HepG2 (cell line): ENCODE measurements around the gene SPHK2. TPM values are rescaled to one million over a fixed set of nuclear protein-coding genes. Genes with fewer than 3 reads are reported as not detected.

Experiments
- CERS6 ChIP-seq: sonication (generic); formaldehyde crosslinking; IDR thresholded peaks from 2 replicates; pipeline ENCODE4 v1.5.0; 2020; ENCODE audit warnings: missing genetic modification reagents
- CREB1 ChIP-seq, 2 experiments: fragments of 450-650 bp in 1 of 2; IDR thresholded peaks; 2 replicates each; pipeline ENCODE4 v1.6.1; 2016 to 2017; ENCODE audit warnings: control low read depth in 1 of 2, mild to moderate bottlenecking in 1 of 2, missing compliant biosample characterization in 1 of 2, missing genetic modification characterization in 1 of 2
- ELF3 ChIP-seq: IDR thresholded peaks from 2 replicates; pipeline ENCODE4 v1.6.1; 2016; ENCODE audit warnings: missing genetic modification reagents, missing compliant biosample characterization
- HINFP ChIP-seq: sonication (generic); formaldehyde crosslinking; IDR thresholded peaks from 2 replicates; pipeline ENCODE4 v1.4.0; 2020; ENCODE audit warnings: low read depth, mild to moderate bottlenecking, missing genetic modification reagents
- HNRNPK ChIP-seq: fragments of 200-400 bp; formaldehyde crosslinking; IDR thresholded peaks from 2 replicates; pipeline ENCODE4 v1.6.1; 2018; ENCODE audit warnings: low read length, low read depth, moderate library complexity, mild to moderate bottlenecking; ENCODE audit not compliant: poor library complexity, severe bottlenecking
- HOXA9 ChIP-seq: sonication (generic); formaldehyde crosslinking; IDR thresholded peaks from 2 replicates; pipeline ENCODE4 v1.8.1; 2022; ENCODE audit warnings: missing genetic modification reagents, mild to moderate bottlenecking, moderate library complexity, borderline replicate concordance
- IKZF5 ChIP-seq: IDR thresholded peaks from 2 replicates; pipeline ENCODE4 v1.6.1; 2018; ENCODE audit warnings: missing genetic modification reagents, mild to moderate bottlenecking, missing compliant biosample characterization
- NPAS2 ChIP-seq: sonication (generic); formaldehyde crosslinking; IDR thresholded peaks from 2 replicates; pipeline ENCODE4 v1.8.0; 2022; ENCODE audit warnings: mild to moderate bottlenecking, missing genetic modification reagents, borderline replicate concordance
- POGZ ChIP-seq: sonication (generic); formaldehyde crosslinking; IDR thresholded peaks from 2 replicates; pipeline ENCODE4 v1.4.0; 2020; ENCODE audit warnings: mild to moderate bottlenecking, missing genetic modification reagents
- SNAPC5 ChIP-seq: sonication (generic); formaldehyde crosslinking; IDR thresholded peaks from 2 replicates; pipeline ENCODE4 v1.8.1; 2023; ENCODE audit warnings: mild to moderate bottlenecking, missing genetic modification reagents, borderline replicate concordance
- SOX5 ChIP-seq: IDR thresholded peaks from 2 replicates; pipeline ENCODE4 v1.6.1; 2016; ENCODE audit warnings: borderline replicate concordance
- TEAD3 ChIP-seq: optimal IDR thresholded peaks from 2 replicates; pipeline ENCODE3; 2016; ENCODE audit warnings: borderline replicate concordance
- THAP9 ChIP-seq: sonication (generic); formaldehyde crosslinking; IDR thresholded peaks from 2 replicates; pipeline ENCODE4; 2020; ENCODE audit warnings: missing genetic modification reagents, mild to moderate bottlenecking, borderline replicate concordance
- ZFAT ChIP-seq: sonication (generic); formaldehyde crosslinking; conservative IDR thresholded peaks from 2 replicates; pipeline ENCODE4 v1.8.1; 2023; ENCODE audit warnings: missing genetic modification reagents, inconsistent platforms
- ZFP41 ChIP-seq: sonication (generic); formaldehyde crosslinking; IDR thresholded peaks from 2 replicates; pipeline ENCODE4 v1.4.0; 2020; ENCODE audit warnings: mild to moderate bottlenecking, missing genetic modification reagents, borderline replicate concordance
- ZFP91 ChIP-seq: sonication (generic); formaldehyde crosslinking; IDR thresholded peaks from 2 replicates; pipeline ENCODE4 v1.9.0; 2022; ENCODE audit warnings: missing genetic modification reagents, mild to moderate bottlenecking, borderline replicate concordance
- ZMYM2 ChIP-seq: sonication (generic); formaldehyde crosslinking; IDR thresholded peaks from 2 replicates; pipeline ENCODE4 v1.8.0; 2022; ENCODE audit warnings: mild to moderate bottlenecking, missing genetic modification reagents
- ZNF264 ChIP-seq: sonication (generic); formaldehyde crosslinking; IDR thresholded peaks from 2 replicates; pipeline ENCODE4 v1.4.0; 2020; ENCODE audit warnings: missing genetic modification reagents
- ZNF740 ChIP-seq: sonication (generic); formaldehyde crosslinking; IDR thresholded peaks from 2 replicates; pipeline ENCODE4 v1.4.0; 2020; ENCODE audit warnings: missing genetic modification reagents
- ZNF850 ChIP-seq: sonication (generic); formaldehyde crosslinking; conservative IDR thresholded peaks from 2 replicates; pipeline ENCODE4 v1.9.0; 2021; ENCODE audit warnings: mild to moderate bottlenecking, missing genetic modification reagents
- polyA plus RNA-seq, 8 experiments: library from polyadenylated mRNA; depleted of rRNA in 3 of 8; stranded (reverse) in 7 of 8; unstranded in 1 of 8; fragments of >200 nt; fragmentation: Illumina TruSeq in 4 of 8; extraction: Trizol in 4 of 8; gene quantifications; 2 replicates each; pipeline versions ENCODE4 v1.2.1 to v1.2.3, GENCODE V29; 2011 to 2016; ENCODE audit warnings: low read depth in 4 of 8, missing spikeins in 1 of 8, mixed read lengths in 1 of 8; ENCODE audit not compliant: insufficient read depth in 1 of 8
- total RNA-seq, 5 experiments: library from RNA; depleted of rRNA; stranded (reverse); fragments of >200 nt; fragmentation: Illumina TruSeq; extraction: Trizol; gene quantifications; 2 replicates each; pipeline ENCODE4 v1.2.3, GENCODE V29; 2016; ENCODE audit warnings: low read depth in 1 of 5

The SPHK2 gene
- total and polyA plus RNA-seq, 2 of the 13 experiments (the other 11 are each of a cell fraction or from before 2014, with no cell fraction given) = 2.9 to 14.4 TPM

GRCh38 chr19:48646001-48646721 is 26.9 kb downstream of the SPHK2 start, which contains the start of gene CA11 (continued):
- TF ChIP-seq HINFP (no peak), SNAPC5 (no peak), SOX5 (0 out of 2 replicates have a peak, but pooled peaks have one; percentile 23), ZFP91 (peak; percentile 62; the same call in 1 of the 2 replicates), ZFP41 (no peak), ZFAT (CRISPR knock-in tag) (no peak), POGZ (0 out of 2 replicates have a peak, but pooled peaks have one; percentile 21), TEAD3 (CRISPR knock-in tag) (no peak), ZNF850 (CRISPR knock-in tag) (no peak), HNRNPK (peak; percentile 14), CERS6 (CRISPR knock-in tag) (no peak), HOXA9 (CRISPR knock-in tag) (no peak), ELF3 (CRISPR knock-in tag) (peak; percentile 14; the same call in 1 of the 2 replicates), THAP9 (CRISPR knock-in tag) (peak; percentile 32; the same call in 1 of the 2 replicates), CREB1 (IDR thresholded peaks at IDR 0.05) (no peak), CREB1 (CRISPR knock-in tag; IDR thresholded peaks at IDR 0.05) (no peak), ZNF740 (CRISPR knock-in tag) (peak; percentile 97), NPAS2 (CRISPR knock-in tag) (no peak), ZNF264 (CRISPR knock-in tag) (no peak), ZMYM2 (CRISPR knock-in tag) (no peak), IKZF5 (CRISPR knock-in tag) (no peak)
